ENCODE results near the gene MEP1A. TPM values are rescaled to one million over a fixed set of nuclear protein-coding genes. Genes with fewer than 3 reads are reported as not detected.
"Not testable (repeated sequence)": the region's sequence is repeated elsewhere in the genome, so short reads cannot be mapped to it uniquely, and the experiment has no call there.

MEP1A gene
- total RNA-seq, 3 donors from 2014 or later: not detected

DNA sequence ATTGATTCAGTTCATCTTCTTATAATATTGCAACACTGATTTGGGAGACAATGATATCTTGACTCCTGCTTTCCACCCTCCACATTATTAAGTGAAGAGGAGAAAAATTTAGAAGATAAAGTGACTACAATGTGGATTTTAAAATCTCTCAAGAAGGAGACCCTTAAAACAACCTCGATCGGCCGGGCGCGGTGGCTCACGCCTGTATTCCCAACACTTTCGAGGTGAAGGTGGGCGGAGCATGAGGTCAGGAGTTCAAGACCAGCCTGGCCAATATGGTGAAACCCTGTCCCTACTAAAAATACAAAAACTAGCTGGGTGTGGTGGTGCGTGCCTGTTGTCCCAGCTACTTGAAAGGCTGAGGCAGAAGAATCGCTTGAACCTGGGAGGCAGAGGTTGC, 28.9 kb upstream of the MEP1A start:
- not testable (repeated sequence) for ATAC-seq; DNase-seq; H3K4me3 Mint-ChIP-seq; H3K9me3 Mint-ChIP-seq; H3K36me3 Mint-ChIP-seq (ENCODE audit: insufficient read depth); H3K4me1 Mint-ChIP-seq (ENCODE audit: low read depth)
- H3K27me3 Mint-ChIP-seq (ENCODE audit: low read depth): peaks cover 21% of the 10 kb centered on the region

GRCh38 chr6:46764961-46765360, 28.2 kb upstream of the MEP1A start:
- H3K36me3 Mint-ChIP-seq (ENCODE audit: insufficient read depth): no peaks in the 10 kb centered on the region
- H3K27me3 Mint-ChIP-seq (ENCODE audit: low read depth): peaks cover 19% of the 10 kb centered on the region
- H3K4me1 Mint-ChIP-seq (ENCODE audit: low read depth): no peaks in the 10 kb centered on the region
- H3K4me3 Mint-ChIP-seq: no peak overlapping the region
- ATAC-seq: no peak
- H3K9me3 Mint-ChIP-seq: no peaks in the 10 kb centered on the region
- no peak for DNase-seq

- Mint-ChIP-seq H3K36me3 (ENCODE audit: insufficient read depth) (no peaks in the 10 kb centered on the region), H3K9me3 (no peaks in the 10 kb centered on the region), H3K4me3 (no peak overlapping the region), H3K27me3 (ENCODE audit: low read depth) (peaks cover 3% of the 10 kb centered on the region), H3K4me1 (ENCODE audit: low read depth) (no peaks in the 10 kb centered on the region)
- DNase-seq (no peak), ATAC-seq (no peak)
Measured at GRCh38 chr6:46772016-46772415, 21.2 kb upstream of the MEP1A start.

GRCh38 chr6:46772762-46773161, 20.4 kb upstream of the MEP1A start:
- no peak for ATAC-seq
- no peak overlapping the region for H3K4me3 Mint-ChIP-seq
- peaks cover 3% of the 10 kb centered on the region for H3K27me3 Mint-ChIP-seq (ENCODE audit: low read depth)
- H3K9me3 Mint-ChIP-seq: no peaks in the 10 kb centered on the region
- H3K4me1 Mint-ChIP-seq (ENCODE audit: low read depth): no peaks in the 10 kb centered on the region
- H3K36me3 Mint-ChIP-seq (ENCODE audit: insufficient read depth): no peaks in the 10 kb centered on the region
- DNase-seq: no peak

GRCh38 chr6:46773201-46773855, 19.9 kb upstream of the MEP1A start:
- Mint-ChIP-seq H3K27me3 (ENCODE audit: low read depth) (peaks cover 3% of the 10 kb centered on the region), H3K4me3 (no peak overlapping the region), H3K4me1 (ENCODE audit: low read depth) (no peaks in the 10 kb centered on the region), H3K9me3 (no peaks in the 10 kb centered on the region), H3K36me3 (ENCODE audit: insufficient read depth) (no peaks in the 10 kb centered on the region)
- DNase-seq (no peak), ATAC-seq (no peak)

- H3K4me3 Mint-ChIP-seq; H3K9me3 Mint-ChIP-seq; H3K36me3 Mint-ChIP-seq (ENCODE audit: insufficient read depth); DNase-seq; H3K27me3 Mint-ChIP-seq (ENCODE audit: low read depth); H3K4me1 Mint-ChIP-seq (ENCODE audit: low read depth); ATAC-seq: not testable (repeated sequence)
Measured at GRCh38 chr6:46774736-46775135, 18.5 kb upstream of the MEP1A start.

GRCh38 chr6:46776070-46776712, 17.0 kb upstream of the MEP1A start:
- DNase-seq: no peak
- Mint-ChIP-seq H3K9me3 (no peaks in the 10 kb centered on the region), H3K4me3 (no peak overlapping the region), H3K4me1 (ENCODE audit: low read depth) (no peaks in the 10 kb centered on the region), H3K36me3 (ENCODE audit: insufficient read depth) (no peaks in the 10 kb centered on the region), H3K27me3 (ENCODE audit: low read depth) (peaks cover 4% of the 10 kb centered on the region)
- no peak for ATAC-seq

- Mint-ChIP-seq H3K4me3 (no peak overlapping the region), H3K27me3 (ENCODE audit: low read depth) (peaks cover 4% of the 10 kb centered on the region), H3K36me3 (ENCODE audit: insufficient read depth) (no peaks in the 10 kb centered on the region), H3K4me1 (ENCODE audit: low read depth) (no peaks in the 10 kb centered on the region), H3K9me3 (no peaks in the 10 kb centered on the region)
- ATAC-seq (no peak), DNase-seq (no peak)
Measured at GRCh38 chr6:46777476-46778346, 15.5 kb upstream of the MEP1A start.

GRCh38 chr6:46781478-46782378, 11.5 kb upstream of the MEP1A start:
- DNase-seq (no peak), ATAC-seq (no peak)
- Mint-ChIP-seq H3K4me3 (no peak overlapping the region), H3K27me3 (ENCODE audit: low read depth) (peaks cover 8% of the 10 kb centered on the region), H3K4me1 (ENCODE audit: low read depth) (no peaks in the 10 kb centered on the region), H3K9me3 (no peaks in the 10 kb centered on the region), H3K36me3 (ENCODE audit: insufficient read depth) (no peaks in the 10 kb centered on the region)

DNA sequence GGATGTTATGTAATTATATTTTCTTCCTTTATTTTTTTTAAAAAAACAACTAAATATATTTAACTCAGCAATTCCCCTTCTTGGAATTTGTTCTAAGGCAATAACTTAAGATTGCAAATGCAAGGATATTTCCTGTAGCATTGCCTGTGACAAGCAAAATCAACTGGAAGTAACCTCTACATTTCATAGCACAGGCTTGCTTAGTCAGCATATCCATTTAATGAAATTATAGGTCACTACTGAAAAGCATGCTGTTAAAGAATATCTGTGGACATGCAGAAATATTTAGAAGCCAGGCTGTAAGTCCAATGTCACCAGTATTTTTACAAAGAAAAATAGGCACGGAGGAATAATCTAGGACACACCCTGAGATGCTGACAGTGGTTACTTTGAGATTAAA, 8.7 kb upstream of the MEP1A start:
- H3K9me3 Mint-ChIP-seq: no peaks in the 10 kb centered on the region
- H3K36me3 Mint-ChIP-seq (ENCODE audit: insufficient read depth): no peaks in the 10 kb centered on the region
- H3K4me1 Mint-ChIP-seq (ENCODE audit: low read depth): no peaks in the 10 kb centered on the region
- H3K4me3 Mint-ChIP-seq: no peak overlapping the region
- DNase-seq (no peak), ATAC-seq (no peak)
- H3K27me3 Mint-ChIP-seq (ENCODE audit: low read depth): peaks cover 6% of the 10 kb centered on the region

DNA sequence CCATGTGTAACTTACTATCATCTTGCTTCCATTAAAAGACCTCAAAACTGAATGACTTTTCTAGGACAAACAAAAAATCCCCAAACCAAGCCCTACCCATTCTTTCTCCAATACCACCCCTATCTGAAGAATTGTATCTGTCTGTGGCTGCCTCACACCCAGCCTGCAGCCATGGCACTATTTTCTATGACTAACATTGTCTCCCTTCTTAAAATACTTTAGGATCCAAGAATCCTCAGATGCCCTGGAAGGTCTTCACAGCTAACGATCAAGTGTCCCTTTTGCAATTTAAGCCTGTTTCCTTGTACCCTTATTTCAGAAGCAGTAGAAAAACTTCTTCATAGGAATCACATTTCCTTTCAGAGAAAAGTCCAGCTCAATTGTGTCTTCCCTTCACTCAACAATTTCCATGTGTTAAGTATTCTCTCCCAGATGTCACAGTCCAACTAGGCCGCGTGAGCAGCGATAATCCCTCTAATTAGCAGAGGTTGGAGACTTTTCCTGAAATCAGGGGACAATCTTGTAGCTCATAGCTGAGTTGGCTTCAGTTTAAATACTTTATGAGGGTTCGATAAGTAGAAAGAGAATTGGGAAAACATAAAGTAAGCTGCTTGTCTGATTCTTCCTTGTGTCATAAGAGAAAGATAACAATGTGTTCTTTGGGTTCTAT, 5.2 kb upstream of the MEP1A start:
- no peak overlapping the region for H3K4me3 Mint-ChIP-seq
- ATAC-seq (no peak), DNase-seq (no peak)
- H3K27me3 Mint-ChIP-seq (ENCODE audit: low read depth): peaks cover 6% of the 10 kb centered on the region
- no peaks in the 10 kb centered on the region for H3K9me3 Mint-ChIP-seq
- no peaks in the 10 kb centered on the region for H3K36me3 Mint-ChIP-seq (ENCODE audit: insufficient read depth)
- no peaks in the 10 kb centered on the region for H3K4me1 Mint-ChIP-seq (ENCODE audit: low read depth)

DNA sequence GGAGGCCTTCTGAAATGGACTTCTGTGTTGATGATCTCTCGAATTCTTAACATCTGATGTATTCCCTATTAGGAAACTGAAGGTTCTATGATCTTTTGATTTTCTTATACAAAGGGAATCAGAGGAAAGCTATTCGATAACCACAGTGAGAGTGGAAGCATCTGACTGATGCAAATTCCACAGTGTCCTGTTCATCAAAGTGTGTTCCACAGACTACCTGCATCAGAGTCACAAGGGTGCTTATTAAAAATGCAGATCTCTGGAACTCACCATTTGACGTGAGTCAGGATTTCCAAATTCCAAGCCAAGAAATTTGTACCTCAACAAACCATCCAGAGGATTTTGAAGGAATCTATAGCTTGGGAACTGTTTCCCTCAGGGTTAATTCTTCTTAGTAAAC, 4.4 kb upstream of the MEP1A start:
- no peak for ATAC-seq
- no peaks in the 10 kb centered on the region for H3K36me3 Mint-ChIP-seq (ENCODE audit: insufficient read depth)

GRCh38 chr6:46789434-46790354, 3.5 kb upstream of the MEP1A start:
- no peak overlapping the region for H3K4me3 Mint-ChIP-seq
- no peaks in the 10 kb centered on the region for H3K9me3 Mint-ChIP-seq
- ATAC-seq (no peak), DNase-seq (no peak)
- H3K4me1 Mint-ChIP-seq (ENCODE audit: low read depth): no peaks in the 10 kb centered on the region
- H3K27me3 Mint-ChIP-seq (ENCODE audit: low read depth): peaks cover 6% of the 10 kb centered on the region
- no peaks in the 10 kb centered on the region for H3K36me3 Mint-ChIP-seq (ENCODE audit: insufficient read depth)

More for the DNA sequence above, 4.4 kb upstream of the MEP1A start:
- no peaks in the 10 kb centered on the region for H3K9me3 Mint-ChIP-seq
- H3K27me3 Mint-ChIP-seq (ENCODE audit: low read depth): peaks cover 6% of the 10 kb centered on the region
- DNase-seq: no peak
- no peak overlapping the region for H3K4me3 Mint-ChIP-seq
- no peaks in the 10 kb centered on the region for H3K4me1 Mint-ChIP-seq (ENCODE audit: low read depth)

All from activated T-cell treated with anti-CD3 and anti-CD28 coated beads, Interleukin-2, amount 50 U/mL, for 4 hours (primary cell).